OCI-LY3 (cell line): ENCODE measurements around the gene ITK.
"Not testable (repeated sequence)": the region's sequence is repeated elsewhere in the genome, so short reads cannot be mapped to it uniquely, and the experiment has no call there.

Source experiments
- H2AFZ ChIP-seq: fragments of 200-600, 300-600 bp; shearing (Covaris generic); 2 replicates; pipeline ENCODE4 v1.6.0; 2014; ENCODE audit warnings: antibody characterized with exemption, low read depth, low read length
- H3K27ac ChIP-seq: fragments of 200-600, 300-600 bp; sonication (generic); 2 replicates; pipeline ENCODE4 v1.5.1; 2014; ENCODE audit warnings: mild to moderate bottlenecking, low read length, moderate library complexity, mixed read lengths
- H3K27me3 ChIP-seq: fragments of 200-600, 300-600 bp; sonication (generic); 2 replicates; pipeline ENCODE4 v1.6.1; 2014; ENCODE audit warnings: low read depth, low read length, mixed read lengths
- H3K36me3 ChIP-seq: fragments of 200-600, 300-600 bp; sonication (generic); replicated peaks from 2 replicates; pipeline ENCODE3; 2014; ENCODE audit warnings: low read depth, low read length, mixed read lengths
- H3K4me1 ChIP-seq: fragments of 300-600, 200-600 bp; sonication (generic); 2 replicates; pipeline ENCODE4 v1.6.1; 2014; ENCODE audit warnings: low read length, mixed read lengths
- H3K4me2 ChIP-seq: fragments of 200-600, 300-600 bp; sonication (generic); 2 replicates; pipeline ENCODE4 v1.6.1; 2014; ENCODE audit warnings: low read length, mixed read lengths
- H3K4me3 ChIP-seq: fragments of 300-600, 200-600 bp; sonication (generic); 2 replicates; pipeline ENCODE4 v1.5.1; 2014; ENCODE audit warnings: antibody characterized with exemption, mild to moderate bottlenecking, low read length, moderate library complexity
- H3K79me2 ChIP-seq: fragments of 300-600, 200-600 bp; shearing (Covaris generic); 2 replicates; pipeline ENCODE4 v1.6.1; 2014; ENCODE audit warnings: mild to moderate bottlenecking, low read length, mixed read lengths
- H3K9ac ChIP-seq: fragments of 300-600, 200-600 bp; shearing (Covaris generic); 2 replicates; pipeline ENCODE4 v1.6.0; 2014; ENCODE audit warnings: mild to moderate bottlenecking, low read length, moderate library complexity
- H3K9me3 ChIP-seq: fragments of 200-600, 300-600 bp; shearing (Covaris generic); 2 replicates; pipeline ENCODE4 v1.6.1; 2014; ENCODE audit warnings: low read length, mixed read lengths; ENCODE audit not compliant: insufficient read depth
- H4K20me1 ChIP-seq: fragments of 200-600, 300-600 bp; sonication (generic); 2 replicates; pipeline ENCODE4 v1.6.1; 2016; ENCODE audit warnings: low read length, mixed read lengths; ENCODE audit not compliant: insufficient read depth
- EZH2phosphoT487 ChIP-seq: fragments of 200-600 bp; shearing (Covaris generic); IDR thresholded peaks from 2 replicates; pipeline ENCODE4 v1.6.1; 2018; ENCODE audit warnings: antibody characterized with exemption, mixed run types, low read depth
- TF ChIP-seq, protein P1 (sequence below): fragments of 200-600, 300-600 bp; sonication (generic); IDR thresholded peaks from 2 replicates; pipeline ENCODE4 v1.5.1; 2014; ENCODE audit warnings: antibody characterized with exemption, low read length, low read depth

The ITK gene

DNA sequence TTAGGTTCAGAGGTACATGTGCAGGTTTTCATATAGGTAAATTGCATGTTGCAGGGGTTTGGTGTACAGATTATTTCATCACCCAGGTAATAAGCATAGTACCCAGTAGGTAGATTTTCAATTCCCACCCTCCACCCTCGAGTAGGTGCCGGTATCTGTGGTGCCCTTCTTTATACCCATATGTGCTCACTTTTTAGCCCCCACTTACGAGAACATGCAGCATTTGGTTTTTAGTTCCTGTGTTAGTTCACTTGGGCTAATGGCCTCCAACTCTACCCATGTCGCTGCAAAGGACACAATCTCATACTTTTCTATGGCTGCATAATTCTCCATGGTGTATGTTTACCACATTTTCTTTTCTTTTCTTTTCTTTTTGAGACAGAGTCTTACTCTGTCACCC lies 21.2 kb downstream of the ITK start:
- Histone ChIP-seq H3K27me3 (no peaks in the 10 kb centered on the region), H3K9ac (no peak overlapping the region), H4K20me1 (no peaks in the 10 kb centered on the region), H3K27ac (no peak overlapping the region), H3K4me3 (no peak overlapping the region), H3K36me3 (no peaks in the 10 kb centered on the region), H3K79me2 (no peaks in the 10 kb centered on the region), H3K4me1 (no peaks in the 10 kb centered on the region), H2AFZ (no peak overlapping the region), H3K9me3 (no peaks in the 10 kb centered on the region), H3K4me2 (no peak overlapping the region)
- no peak for TF ChIP-seq EZH2phosphoT487
- TF ChIP-seq, protein P1, sequence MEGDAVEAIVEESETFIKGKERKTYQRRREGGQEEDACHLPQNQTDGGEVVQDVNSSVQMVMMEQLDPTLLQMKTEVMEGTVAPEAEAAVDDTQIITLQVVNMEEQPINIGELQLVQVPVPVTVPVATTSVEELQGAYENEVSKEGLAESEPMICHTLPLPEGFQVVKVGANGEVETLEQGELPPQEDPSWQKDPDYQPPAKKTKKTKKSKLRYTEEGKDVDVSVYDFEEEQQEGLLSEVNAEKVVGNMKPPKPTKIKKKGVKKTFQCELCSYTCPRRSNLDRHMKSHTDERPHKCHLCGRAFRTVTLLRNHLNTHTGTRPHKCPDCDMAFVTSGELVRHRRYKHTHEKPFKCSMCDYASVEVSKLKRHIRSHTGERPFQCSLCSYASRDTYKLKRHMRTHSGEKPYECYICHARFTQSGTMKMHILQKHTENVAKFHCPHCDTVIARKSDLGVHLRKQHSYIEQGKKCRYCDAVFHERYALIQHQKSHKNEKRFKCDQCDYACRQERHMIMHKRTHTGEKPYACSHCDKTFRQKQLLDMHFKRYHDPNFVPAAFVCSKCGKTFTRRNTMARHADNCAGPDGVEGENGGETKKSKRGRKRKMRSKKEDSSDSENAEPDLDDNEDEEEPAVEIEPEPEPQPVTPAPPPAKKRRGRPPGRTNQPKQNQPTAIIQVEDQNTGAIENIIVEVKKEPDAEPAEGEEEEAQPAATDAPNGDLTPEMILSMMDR: no peak

DNA sequence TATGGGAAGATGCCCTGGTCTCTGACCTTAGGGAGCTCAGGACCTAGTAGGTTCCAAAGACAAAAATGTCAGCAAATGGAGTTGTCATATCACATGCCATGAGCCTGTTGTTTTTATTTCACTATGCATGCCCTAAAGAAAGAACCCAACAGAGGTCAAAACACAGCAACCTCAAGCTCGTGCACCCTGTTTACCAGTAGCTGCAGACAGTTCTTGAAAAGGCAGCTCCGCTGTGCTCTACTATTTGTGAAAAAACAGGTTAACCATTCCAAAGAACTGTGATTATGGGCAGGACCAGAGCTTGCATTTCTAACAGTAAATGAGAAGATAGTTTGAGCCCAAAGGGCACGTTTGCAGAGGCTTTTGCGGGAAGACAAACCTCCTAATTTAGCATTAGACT lies 22.8 kb downstream of the ITK start:
- H4K20me1 ChIP-seq: no peaks in the 10 kb centered on the region
- H3K27me3 ChIP-seq: no peaks in the 10 kb centered on the region
- H3K27ac ChIP-seq: no peak overlapping the region
- no peaks in the 10 kb centered on the region for H3K4me1 ChIP-seq
- no peak overlapping the region for H3K9ac ChIP-seq
- H3K4me2 ChIP-seq: no peak overlapping the region
- no peak overlapping the region for H3K4me3 ChIP-seq
- no peaks in the 10 kb centered on the region for H3K36me3 ChIP-seq
- no peaks in the 10 kb centered on the region for H3K79me2 ChIP-seq
- TF ChIP-seq EZH2phosphoT487: no peak
- TF ChIP-seq, protein P1: no peak
- H3K9me3 ChIP-seq: no peaks in the 10 kb centered on the region
- H2AFZ ChIP-seq: no peak overlapping the region

GRCh38 chr5:157204765-157205164 lies 24.1 kb downstream of the ITK start:
- H3K4me2 ChIP-seq: no peak overlapping the region
- H3K27me3 ChIP-seq: no peaks in the 10 kb centered on the region
- H2AFZ ChIP-seq: no peak overlapping the region
- no peak overlapping the region for H3K4me3 ChIP-seq
- TF ChIP-seq, protein P1: no peak
- TF ChIP-seq EZH2phosphoT487: no peak
- H4K20me1 ChIP-seq: no peaks in the 10 kb centered on the region
- H3K79me2 ChIP-seq: no peaks in the 10 kb centered on the region
- H3K27ac ChIP-seq: no peak overlapping the region
- H3K9ac ChIP-seq: no peak overlapping the region
- H3K4me1 ChIP-seq: no peaks in the 10 kb centered on the region
- no peaks in the 10 kb centered on the region for H3K9me3 ChIP-seq
- H3K36me3 ChIP-seq: no peaks in the 10 kb centered on the region

GRCh38 chr5:157205708-157206107 lies 25.1 kb downstream of the ITK start:
- H4K20me1 ChIP-seq: no peaks in the 10 kb centered on the region
- H3K4me3 ChIP-seq: no peak overlapping the region
- H3K9me3 ChIP-seq: no peaks in the 10 kb centered on the region
- H3K36me3 ChIP-seq: no peaks in the 10 kb centered on the region
- H3K9ac ChIP-seq: no peak overlapping the region
- H3K27me3 ChIP-seq: no peaks in the 10 kb centered on the region
- H2AFZ ChIP-seq: no peak overlapping the region
- H3K4me2 ChIP-seq: no peak overlapping the region
- H3K4me1 ChIP-seq: no peaks in the 10 kb centered on the region
- H3K79me2 ChIP-seq: no peaks in the 10 kb centered on the region
- H3K27ac ChIP-seq: no peak overlapping the region
- TF ChIP-seq, protein P1: no peak

DNA sequence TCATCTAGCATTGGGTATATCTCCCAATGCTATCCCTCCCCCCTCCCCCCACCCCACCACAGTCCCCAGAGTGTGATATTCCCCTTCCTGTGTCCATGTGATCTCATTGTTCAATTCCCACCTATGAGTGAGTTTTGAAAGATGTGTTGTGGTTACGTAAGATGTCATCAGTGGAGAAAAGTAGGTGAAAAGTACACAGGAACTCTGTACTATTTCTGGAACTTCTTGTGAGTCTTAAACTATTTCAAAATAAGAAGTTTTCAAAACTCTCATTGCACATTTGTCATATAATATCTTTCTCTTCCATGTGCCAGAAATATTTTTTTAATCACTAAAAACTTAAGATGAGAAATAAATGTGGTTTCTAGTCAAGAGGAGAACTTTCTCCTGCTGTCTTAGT lies 30.0 kb downstream of the ITK start:
- H3K4me2 ChIP-seq, H3K79me2 ChIP-seq, H3K4me3 ChIP-seq, H3K27me3 ChIP-seq, H3K9me3 ChIP-seq, H2AFZ ChIP-seq, H4K20me1 ChIP-seq, H3K9ac ChIP-seq, H3K36me3 ChIP-seq, H3K27ac ChIP-seq, H3K4me1 ChIP-seq: not testable (repeated sequence)
